IPS-NIHi11 (cell line): ENCODE measurements around the gene SYNJ2.

Experiments
- DNase-seq: peaks from one replicate; pipeline ENCODE4 v3.0.0; 2012; ENCODE audit warnings: mixed read lengths, low spot score

The SYNJ2 gene

DNA sequence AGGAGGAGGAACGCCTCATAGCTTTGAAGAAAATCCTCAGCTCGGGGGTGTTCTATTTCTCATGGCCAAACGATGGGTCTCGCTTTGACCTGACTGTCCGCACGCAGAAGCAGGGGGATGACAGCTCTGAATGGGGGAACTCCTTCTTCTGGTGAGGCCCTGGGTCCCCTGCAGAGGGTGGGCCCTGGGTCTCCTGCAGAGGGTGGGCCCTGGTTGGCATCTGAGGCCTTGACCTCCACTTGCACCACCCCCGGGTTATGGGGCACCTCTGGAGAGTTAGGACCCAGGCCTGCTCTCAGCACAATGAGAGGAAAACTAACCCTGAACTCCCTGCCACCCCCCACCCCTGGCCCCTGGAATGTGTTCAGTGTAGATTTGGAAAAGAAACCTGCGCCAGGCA is 47.2 kb downstream of the SYNJ2 start:
- DNase-seq, result no peak

DNA sequence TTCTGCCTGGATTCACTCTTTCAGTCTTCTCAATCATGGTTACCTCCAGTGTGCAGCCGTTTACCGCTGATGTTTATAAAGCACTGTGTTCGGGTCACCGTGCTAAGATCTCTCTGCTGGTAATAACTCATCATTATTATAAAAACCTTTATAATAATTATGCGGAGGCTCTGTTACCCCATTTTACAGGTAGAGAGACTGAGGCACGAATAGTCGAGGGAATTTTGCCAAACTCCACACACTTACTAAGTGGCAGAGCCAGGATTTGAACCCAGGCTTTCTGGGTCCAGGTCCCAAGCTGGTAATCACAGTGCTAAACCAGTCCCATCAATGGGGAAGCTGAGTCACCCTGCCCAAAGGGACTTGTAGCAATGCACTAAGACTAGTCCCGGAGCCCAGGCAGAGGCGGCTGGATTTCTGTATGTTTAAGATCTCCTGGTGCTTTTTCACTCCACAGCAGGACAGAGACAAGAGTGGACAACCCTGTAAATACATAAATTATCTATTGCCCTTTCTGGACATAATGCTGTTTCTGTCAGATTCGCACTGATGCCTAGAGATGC is 48.1 kb downstream of the SYNJ2 start:
- DNase-seq, result no peak

DNA sequence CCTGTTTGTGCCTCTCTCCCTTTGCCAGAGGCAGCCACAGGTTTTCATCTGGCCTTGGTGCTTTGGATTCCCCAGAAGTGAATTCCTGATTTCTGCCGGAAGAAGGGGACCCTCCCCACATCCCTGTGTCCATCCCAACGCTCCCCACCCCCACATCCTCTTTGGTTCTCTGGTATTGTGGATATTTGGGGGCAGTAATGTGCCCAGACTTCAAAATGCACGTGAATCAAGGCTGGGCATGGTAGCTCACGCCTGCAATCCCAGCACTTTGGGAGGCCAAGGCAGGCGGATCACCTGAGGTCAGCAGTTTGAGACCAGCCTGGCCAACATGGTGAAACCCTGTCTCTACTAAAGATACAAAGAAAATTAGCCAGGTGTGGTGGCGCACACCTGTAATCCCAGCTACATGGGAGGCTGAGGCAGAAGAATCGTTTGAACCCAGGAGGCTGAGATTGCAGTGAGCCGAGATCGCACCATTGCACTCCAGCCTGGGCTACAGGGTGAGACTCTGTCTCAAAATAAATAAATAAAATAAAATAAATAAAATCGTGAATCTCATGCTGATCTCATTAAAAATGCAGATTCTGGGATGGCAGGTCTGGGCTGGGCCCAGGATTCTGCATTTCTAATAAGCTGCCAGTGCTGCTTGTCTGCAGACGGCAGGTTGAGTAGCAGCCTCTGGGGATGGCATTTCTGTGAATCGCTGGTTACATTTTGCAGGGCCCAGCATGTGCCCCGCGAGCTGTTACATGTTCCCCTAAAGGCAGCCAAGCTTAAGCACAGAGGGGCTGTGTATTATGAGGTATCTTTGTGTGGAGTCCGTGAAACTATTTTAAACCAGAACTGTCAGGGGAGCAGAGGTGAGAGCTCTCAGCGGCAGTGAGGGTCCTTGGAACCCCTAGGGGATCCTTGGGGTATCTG is 49.0 kb downstream of the SYNJ2 start:
- DNase-seq, result no peak

DNA sequence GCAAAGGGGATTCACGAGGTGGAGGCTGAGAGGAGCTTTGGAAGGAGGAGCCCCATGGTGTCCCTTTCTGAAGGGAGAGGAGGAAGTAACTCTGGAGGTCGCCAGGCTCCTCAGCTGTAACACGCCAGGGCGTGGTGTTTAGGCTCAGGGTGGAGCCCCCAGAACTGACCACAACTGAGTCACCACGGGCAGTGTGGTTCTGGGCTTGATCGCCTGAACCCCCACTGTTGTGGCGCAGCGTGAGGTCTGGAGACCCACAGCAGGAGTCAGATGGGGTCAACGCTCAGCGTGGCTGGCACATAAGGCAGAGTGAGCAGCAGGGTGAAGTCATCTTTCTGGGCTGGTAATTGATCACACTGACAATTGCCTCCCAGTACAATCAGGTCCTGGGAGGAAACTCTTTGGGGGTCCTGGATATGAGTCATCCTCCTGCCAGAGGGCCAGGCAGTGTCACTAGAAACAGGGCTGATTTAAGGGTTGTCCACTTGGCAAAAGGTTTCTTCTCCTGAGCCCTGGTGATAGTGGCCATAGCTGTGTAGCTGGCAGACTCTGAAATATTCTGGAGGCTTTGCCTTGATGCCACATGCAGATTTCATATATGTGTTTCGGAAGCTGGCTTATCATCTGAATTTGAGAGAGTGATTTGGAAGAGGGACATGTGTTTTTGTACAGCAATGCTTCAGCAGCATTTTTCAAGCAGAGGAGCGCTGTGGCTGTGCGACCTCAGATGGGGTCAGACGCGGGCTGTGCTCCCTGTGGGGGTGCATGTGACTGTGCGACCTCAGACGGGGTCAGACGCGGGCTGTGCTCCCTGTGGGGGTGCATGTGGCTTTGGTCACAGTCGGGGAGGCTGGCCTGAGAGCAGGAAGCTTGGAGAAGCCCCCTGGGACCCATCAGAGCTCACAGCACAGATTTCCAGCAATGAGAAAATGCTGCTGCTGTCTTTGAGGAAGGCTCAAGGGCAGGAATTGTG is 50.0 kb downstream of the SYNJ2 start:
- no peak for DNase-seq

DNA sequence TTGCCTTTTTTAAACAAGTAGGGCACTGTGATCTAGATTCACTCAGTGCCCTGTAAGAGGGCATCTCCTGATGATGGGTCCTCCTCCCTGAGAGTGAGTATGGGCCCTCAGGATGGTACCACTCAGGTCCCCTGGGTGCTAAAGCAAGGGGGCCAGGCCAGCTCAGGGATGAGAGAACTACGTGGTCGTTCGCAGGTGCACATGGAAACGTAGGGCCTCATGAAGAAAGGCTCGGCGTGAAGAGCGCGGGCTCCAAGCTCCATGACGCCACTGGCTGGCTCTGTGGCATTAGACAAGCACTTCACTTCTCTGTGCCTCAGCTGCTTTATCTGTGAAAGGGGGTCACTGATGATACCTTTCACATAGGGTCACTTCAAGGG is 50.7 kb downstream of the SYNJ2 start:
- DNase-seq, result no peak

DNA sequence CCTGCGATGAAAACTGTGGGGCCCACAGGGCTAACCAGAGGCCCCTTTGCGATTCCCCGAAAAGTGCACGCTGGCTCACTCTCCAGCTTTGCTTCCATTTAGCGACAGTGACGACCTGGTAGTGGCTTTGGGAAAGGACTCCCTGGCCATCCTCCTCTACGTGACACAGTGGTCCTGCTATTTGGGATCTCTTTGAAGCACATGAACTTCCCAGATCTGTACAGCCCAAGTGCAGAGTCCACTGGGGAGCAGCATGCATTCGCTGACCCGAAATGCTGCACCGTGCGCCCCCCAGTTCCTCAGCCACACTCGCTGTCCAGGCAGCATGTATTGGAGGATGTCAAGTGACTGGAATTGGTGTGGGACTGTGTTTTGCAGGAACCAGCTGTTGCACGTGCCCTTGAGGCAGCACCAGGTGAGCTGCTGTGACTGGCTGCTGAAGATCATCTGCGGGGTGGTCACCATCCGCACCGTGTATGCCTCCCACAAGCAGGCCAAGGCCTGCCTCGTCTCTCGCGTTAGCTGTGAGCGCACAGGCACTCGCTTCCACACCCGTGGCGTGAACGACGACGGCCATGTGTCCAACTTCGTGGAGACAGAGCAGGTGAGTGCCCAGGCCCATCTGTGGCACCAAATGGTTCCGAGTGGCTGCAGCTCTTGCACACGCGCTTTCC is 51.6 kb downstream of the SYNJ2 start:
- DNase-seq, result no peak

DNA sequence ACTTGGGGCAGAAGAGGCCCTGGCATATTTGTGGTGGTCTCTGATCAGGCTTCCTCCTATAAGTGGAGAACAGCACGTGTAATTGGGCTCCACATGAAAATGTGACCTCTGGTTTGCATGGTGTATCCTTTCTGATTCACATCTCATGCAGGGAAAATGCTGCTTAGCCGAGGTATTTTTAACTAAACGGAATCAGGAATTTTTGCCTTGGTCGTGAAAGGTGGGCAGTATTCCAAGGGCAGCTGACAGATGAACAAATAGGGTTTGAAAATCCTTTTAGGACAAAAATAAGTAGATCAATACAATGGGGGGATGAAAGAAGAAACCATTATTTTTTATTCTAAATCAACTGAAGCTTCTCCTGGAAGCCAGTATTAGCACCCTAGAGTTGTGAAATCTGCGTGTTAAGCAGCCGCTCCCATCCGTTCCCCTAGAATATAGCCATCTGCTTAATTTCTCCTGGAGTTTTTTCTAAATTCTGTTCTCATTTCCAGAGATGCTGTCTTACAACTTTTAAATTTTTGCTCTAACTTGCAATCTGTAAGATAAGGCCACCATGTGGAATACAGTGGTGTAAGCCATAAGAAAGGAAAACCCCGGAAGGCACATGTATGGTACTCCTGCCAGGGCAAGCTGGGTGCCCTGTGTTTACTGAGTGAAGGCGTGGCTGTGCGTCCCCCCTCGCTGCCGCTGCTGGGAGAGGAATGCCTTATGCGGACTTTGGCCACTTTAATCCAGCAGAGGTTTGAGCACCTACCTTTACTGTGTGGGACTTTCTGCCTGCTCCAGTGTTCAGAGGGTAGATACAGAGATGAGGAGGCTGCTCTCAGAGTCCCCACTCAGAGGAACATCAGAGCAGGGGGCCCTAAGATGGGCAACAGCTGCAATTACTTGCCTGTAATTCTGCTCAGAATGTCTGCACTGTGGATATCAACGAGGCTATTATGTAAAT is 52.4 kb downstream of the SYNJ2 start:
- no peak for DNase-seq

DNA sequence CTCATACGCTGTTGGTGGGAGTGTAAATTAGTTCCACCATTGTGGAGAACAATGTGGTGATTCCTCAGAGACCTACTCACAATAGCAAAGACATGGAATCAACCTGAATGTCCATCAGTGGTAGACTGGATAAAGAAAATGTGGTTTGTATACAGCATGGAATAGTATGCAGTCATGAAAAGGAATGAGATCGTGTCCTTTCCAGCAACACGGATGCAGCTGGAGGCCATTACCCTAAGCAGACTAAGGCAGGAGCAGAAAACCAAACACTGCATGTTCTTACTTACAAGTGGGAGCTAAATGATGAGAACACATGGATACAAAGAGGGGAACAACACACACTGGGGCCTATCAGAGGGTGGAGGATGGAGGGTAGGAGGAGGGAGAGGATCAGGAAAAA is 54.6 kb downstream of the SYNJ2 start:
- DNase-seq, result no peak

DNA sequence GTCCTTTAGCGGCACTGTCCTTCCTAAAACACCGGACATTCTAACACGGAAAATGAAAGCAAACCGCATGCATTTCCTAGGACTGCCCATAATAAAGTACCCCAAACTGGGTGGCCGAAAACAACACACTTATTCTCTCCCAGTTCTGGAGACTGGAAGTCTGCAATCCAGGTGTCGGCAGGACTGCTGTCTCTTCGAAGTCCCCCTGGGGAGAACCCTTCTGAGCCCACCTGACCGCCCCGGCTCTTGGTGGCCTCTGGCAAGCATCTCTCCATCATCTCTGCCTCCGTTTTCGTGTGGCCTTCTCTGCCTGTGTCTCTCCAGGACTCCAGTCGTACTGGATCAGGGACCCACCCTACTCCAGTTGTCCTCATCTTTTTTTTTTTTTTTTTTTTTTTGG is 55.4 kb downstream of the SYNJ2 start:
- DNase-seq, result no peak

DNA sequence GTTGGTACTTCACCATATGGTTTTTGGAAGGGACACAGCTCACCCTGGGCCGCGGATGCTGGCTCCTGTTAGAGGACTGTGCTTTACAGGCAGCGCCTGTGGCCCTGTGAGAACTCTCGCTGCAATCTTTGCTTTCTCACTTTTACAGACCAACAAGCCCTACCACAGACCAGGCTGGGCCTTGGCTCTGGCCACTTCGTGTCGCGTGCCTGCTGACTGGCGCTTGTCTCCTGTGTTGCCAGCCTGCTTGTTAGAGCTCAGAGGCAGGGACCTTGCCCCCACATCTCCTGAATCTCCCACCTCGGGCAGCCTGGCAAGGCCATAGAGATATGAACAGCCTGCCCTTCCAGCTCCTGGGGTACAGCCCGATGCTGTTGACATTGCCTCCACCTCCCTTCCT is 56.1 kb downstream of the SYNJ2 start:
- DNase-seq, result no peak

DNA sequence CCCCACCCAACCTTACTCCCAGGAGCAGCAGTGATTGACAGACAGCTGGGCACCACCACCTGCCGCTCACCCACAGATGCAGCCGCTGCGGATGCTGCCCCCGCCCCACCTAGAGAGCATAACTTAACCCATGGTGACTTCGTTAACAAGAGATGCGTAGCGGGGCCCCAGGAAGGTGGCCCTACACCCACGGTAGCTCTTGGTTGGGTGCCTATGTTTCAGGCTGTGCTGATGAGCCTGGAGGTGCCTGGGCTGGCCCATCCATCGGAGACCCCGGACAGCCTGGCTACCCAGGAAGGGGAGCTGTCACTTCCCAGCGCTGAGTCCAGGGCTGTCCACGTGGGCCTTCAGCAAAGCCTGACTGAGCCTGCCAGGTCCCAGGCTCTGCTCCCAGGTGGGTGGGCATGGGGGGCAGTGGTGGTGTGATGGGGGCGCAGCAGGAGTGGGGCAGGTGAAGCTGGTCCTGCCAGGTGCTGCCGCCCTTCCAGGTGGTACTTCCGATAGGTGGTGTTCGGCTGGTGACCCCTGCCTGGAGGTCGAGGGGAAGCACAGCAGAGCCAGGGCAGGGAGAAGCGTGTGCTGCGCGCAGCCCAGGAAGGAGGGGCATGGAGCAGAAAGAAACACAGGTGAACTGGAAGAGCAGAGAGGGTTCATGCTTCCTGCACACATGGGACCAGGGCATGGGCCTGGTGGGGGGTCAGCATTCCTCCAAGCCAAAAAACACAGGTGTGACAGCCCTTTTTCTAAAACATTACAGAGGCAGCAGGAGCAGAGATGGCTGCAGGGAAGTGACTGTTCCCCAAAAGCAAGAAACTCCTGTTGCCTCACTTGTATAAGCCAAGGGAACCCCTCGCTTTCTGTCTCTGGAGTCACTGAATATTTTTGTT is 56.9 kb downstream of the SYNJ2 start:
- no peak for DNase-seq

DNA sequence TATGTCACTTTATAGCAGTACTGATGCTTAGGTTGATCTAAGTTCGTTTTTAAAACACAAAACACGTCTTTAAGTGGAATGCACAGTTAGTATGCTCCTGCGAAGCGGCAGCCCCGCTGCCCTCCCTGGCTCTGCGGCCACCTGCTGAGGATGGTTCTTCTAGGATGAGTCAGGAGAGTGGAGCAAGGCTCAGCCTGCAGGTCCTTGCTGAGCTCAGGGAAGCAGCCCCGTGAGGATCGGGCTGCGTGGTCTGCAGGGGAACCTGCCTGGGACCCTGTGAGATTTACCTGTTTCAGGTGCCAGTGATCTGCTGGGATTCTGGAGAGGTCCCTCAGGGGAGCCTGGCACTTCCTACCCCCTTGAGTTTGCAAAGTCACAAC is 57.5 kb downstream of the SYNJ2 start:
- no peak for DNase-seq

DNA sequence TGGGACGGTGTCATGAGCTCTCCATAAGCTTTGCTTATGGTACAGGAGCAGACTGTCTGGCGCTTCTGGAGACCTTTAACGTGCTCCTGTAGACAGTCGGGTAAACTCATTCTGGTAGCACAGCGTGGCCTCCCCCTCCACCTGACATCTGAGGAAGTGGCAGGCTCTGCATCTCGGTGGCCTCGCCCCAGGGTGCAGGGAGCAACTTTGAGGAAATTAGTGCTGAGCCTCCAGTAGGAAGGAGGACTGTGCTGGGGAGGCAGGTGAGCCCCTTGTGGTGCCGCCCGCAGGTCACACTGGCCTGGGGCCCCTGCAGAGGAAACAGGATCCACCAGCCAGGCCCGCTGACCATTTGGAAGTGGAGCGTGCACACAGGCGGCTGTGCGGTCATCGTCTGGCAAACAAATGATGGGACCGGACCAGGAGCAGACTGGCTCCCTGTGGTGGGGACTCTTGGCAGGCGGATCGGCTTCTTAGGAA is 57.9 kb downstream of the SYNJ2 start:
- no peak for DNase-seq

DNA sequence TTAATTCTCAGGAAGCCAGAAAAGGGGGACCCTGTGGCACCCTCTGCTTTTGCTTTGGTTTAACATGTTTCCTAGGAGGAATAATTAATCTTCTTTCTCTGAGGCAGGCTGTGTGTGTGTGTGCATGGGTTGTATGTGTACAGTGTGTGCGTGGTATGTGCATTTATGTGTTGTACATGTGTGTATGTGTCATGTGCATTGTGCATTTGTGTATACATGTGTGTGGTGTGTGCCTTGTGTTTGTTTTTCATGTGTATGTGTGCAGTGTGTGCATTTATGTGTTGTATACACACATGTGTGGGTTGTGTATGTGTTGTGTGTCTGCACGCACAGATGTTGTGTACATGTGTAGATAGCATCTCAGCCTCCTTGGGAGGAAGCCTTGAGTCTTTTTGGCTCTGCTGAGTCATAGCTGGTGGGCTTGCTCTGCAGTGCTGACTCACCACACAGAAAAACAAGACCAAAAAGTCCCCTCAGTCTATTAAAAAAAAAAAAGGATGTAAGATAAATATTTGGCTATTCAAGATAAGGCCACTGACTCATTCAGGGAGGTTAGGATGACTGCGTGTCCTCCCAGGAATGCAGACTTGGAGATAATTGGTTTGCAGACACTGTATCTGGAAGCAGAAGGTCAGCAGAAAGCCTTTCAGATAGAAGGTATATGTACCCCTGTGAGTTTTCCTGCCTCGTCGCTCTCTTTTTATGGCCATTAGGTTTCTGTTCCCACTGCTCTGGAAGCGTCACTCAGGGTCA is 58.6 kb downstream of the SYNJ2 start:
- no peak for DNase-seq

DNA sequence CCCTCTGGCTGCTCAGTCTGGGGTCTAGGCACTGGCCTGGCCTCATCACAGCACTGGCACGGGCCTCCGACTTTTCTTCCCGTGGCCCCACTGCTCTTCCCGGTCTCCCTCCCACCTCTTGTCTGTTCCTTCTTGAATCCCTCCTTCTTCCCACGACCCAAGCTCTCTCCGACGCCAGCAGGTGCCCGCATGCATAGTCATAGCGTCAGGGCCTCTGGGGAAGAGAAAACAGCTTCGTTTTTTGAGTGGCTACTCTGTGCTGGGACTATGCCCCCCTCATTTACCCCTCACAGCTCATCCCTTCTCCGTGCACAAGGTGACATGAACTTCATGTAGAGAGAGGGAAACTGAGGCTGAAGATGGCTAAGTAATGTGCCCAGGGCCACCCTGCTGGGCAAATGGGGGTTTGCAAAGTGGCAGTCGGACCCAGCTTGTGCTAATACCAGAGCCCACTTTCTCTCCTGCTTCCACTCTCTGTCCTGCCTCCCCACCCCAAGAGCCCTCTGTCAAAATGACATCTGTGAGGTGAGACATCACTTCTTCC is 59.2 kb downstream of the SYNJ2 start:
- no peak for DNase-seq

DNA sequence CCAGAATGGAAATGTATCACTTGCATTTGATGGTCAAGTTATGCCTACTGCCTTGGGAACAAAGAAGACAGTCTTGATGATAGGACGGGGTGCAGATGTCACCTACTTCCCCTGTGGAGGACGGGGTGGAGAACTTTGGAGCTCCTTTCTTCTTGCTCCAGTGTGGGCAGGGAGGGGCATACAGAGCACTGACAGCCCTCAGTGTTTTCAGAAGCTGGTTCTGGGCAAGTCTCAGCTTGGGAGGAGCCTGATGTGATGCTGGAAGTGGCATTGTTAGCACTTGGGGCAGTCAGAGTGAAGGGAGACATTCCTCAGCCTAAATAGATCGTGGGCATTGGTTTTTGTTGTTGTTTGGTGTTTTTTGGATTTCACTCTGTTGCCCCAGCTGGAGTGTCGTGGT is 59.7 kb downstream of the SYNJ2 start:
- no peak for DNase-seq

DNA sequence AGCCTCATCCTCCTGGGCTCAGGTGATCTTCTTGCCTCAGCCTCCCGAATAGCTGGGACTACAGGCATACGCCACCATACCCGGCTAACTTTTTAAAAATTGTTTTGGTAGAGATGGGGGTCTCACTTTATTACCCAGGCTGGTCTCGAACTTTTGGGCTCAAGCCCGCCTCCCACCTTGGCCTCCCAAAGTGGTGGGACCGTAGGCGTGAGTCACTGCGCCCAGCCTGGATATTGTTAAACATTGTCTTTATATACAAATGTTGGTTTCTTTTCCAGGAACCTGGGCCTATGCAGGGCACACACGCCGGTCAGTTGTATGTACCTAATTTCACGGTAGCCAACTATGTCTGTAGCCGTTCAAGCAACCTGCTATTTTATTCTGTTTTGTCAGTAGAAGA is 60.1 kb downstream of the SYNJ2 start:
- no peak for DNase-seq

DNA sequence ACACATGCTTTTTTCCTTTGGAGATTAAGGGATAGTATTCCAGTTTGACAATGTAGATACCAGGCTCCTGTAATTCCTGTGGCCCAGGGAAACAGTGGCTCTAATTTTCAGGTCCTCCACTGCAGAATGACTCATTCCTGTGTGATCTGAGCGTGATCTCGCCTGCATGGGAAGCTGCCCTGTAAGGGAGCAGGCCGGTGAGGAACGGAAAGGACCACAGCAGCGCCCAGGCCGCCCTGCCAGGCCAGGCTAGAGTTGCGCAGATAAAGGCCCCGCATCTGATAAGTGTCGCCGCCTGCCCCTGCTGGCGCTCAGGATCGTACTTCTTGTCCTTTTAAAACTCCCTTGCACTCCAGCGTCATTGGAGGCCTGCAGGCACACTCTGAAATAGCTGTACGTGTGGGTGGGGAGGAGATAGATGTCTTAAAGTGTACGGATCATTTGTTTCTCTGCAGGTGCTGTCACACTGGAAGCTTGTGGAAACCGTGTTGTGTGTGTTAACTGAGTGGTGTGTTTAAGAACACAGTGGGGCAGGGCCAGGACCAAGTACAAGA is 60.7 kb downstream of the SYNJ2 start:
- DNase-seq, result no peak
